SK-N-SH (cell line): ENCODE data around the gene NEMP2.

ENCODE experiments used
- JUND ChIP-seq: IDR thresholded peaks from 2 replicates; pipeline ENCODE4 v1.4.0; 2012
- RAD21 ChIP-seq: IDR thresholded peaks from 2 replicates; pipeline ENCODE4 v1.6.1; 2012; ENCODE audit warnings: mild to moderate bottlenecking, low read length
- RFX5 ChIP-seq: IDR thresholded peaks from 2 replicates; pipeline ENCODE4 v1.6.1; 2012; ENCODE audit warnings: mild to moderate bottlenecking, improper control_type of control experiment, low read length
- SIN3A ChIP-seq: IDR thresholded peaks from 2 replicates; pipeline ENCODE4 v1.6.1; 2012; ENCODE audit warnings: low read depth, mild to moderate bottlenecking, low read length, moderate library complexity, borderline replicate concordance
- YY1 ChIP-seq: IDR thresholded peaks from 2 replicates; pipeline ENCODE4 v1.4.0; 2012; ENCODE audit warnings: low read depth, mild to moderate bottlenecking
- TF ChIP-seq, protein P1 (sequence below): fragments of 200-600 bp; sonication (generic); IDR thresholded peaks from 2 replicates; pipeline ENCODE4 v1.6.1; 2017; ENCODE audit warnings: antibody characterized with exemption, mild to moderate bottlenecking, moderate library complexity
- TF ChIP-seq, protein P2 (sequence below): fragments of 150-350 bp; IDR thresholded peaks from 2 replicates; pipeline ENCODE4 v1.6.1; 2017; ENCODE audit warnings: antibody characterized with exemption, low read length, low read depth, borderline replicate concordance

DNA sequence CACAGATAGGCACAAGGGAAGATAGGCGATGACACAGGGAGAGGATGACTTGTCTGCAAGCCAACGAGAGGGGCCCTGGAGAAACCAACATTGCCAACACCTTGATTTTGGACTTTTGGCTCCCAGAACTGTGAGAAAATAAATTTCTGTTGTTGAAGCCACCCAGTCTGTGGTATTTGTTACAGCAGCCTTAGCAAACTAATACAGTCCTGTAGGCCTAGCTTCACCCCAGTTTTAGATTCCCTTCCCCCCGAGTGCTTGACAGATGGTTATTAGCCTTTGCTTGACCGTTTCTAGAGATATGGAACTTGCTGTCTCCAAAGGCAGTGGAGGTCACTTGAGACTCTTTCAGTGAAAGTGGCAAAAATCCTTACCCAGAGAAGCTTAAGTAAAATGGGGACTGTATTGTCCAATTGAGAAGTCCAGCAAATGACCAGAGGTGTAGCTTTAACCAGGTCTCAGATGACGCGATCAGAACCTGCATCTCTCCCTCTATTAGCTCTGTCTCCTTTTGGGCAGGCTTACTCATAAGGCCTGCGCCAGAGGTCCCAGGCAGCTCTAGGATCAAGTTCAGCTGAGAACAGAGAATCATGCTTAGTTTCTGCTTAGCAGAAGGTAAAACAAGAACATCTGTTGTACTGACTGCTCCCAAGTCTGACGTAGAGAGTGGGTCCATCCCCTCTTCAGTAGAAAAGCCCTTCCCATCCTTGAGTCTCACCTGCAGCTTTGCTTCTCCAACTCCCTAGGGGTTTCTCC, 76.0 kb downstream of the NEMP2 start:
- TF ChIP-seq, protein P1, sequence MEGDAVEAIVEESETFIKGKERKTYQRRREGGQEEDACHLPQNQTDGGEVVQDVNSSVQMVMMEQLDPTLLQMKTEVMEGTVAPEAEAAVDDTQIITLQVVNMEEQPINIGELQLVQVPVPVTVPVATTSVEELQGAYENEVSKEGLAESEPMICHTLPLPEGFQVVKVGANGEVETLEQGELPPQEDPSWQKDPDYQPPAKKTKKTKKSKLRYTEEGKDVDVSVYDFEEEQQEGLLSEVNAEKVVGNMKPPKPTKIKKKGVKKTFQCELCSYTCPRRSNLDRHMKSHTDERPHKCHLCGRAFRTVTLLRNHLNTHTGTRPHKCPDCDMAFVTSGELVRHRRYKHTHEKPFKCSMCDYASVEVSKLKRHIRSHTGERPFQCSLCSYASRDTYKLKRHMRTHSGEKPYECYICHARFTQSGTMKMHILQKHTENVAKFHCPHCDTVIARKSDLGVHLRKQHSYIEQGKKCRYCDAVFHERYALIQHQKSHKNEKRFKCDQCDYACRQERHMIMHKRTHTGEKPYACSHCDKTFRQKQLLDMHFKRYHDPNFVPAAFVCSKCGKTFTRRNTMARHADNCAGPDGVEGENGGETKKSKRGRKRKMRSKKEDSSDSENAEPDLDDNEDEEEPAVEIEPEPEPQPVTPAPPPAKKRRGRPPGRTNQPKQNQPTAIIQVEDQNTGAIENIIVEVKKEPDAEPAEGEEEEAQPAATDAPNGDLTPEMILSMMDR = no peak
- TF ChIP-seq RAD21 (no peak), RFX5 (no peak), SIN3A (no peak), YY1 (no peak), JUND (no peak)
- TF ChIP-seq, protein P2, sequence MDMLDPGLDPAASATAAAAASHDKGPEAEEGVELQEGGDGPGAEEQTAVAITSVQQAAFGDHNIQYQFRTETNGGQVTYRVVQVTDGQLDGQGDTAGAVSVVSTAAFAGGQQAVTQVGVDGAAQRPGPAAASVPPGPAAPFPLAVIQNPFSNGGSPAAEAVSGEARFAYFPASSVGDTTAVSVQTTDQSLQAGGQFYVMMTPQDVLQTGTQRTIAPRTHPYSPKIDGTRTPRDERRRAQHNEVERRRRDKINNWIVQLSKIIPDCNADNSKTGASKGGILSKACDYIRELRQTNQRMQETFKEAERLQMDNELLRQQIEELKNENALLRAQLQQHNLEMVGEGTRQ = no peak
